GM12878 (cell line): Measurements from ENCODE around the gene DENND1C. TPM values are rescaled to one million over a fixed set of nuclear protein-coding genes. Genes with fewer than 3 reads are reported as not detected.

Source experiments
- BHLHE40 ChIP-seq, 2 experiments: fragments of 450-650 bp in 1 of 2; IDR thresholded peaks; 2 replicates each; pipeline ENCODE4 v1.6.1; 2011 to 2017; ENCODE audit warnings: low read depth in 2 of 2, borderline replicate concordance in 1 of 2, improper control_type of control experiment in 1 of 2, low read length in 1 of 2, mild to moderate bottlenecking in 1 of 2
- IRF4 ChIP-seq: IDR thresholded peaks from 2 replicates; pipeline ENCODE4 v1.6.1; 2011; ENCODE audit warnings: low read depth, low read length
- KAT2A ChIP-seq: conservative IDR thresholded peaks from 2 replicates; pipeline ENCODE4 v1.6.1; 2011; ENCODE audit warnings: low read depth, low read length; ENCODE audit not compliant: control insufficient read depth
- NBN ChIP-seq: fragments of 450-650 bp; IDR thresholded peaks from 2 replicates; pipeline ENCODE4 v1.6.1; 2016
- PML ChIP-seq: IDR thresholded peaks from 2 replicates; pipeline ENCODE4 v1.6.1; 2012; ENCODE audit warnings: low read length, inconsistent platforms
- POLR2A ChIP-seq: IDR thresholded peaks from 2 replicates; pipeline ENCODE4 v1.6.1; 2011; ENCODE audit warnings: low read depth, mild to moderate bottlenecking, low read length
- POLR2AphosphoS2 ChIP-seq: IDR thresholded peaks from 2 replicates; pipeline ENCODE4 v1.6.1; 2011; ENCODE audit warnings: low read depth, mild to moderate bottlenecking, low read length, improper control_type of control experiment, moderate library complexity
- POLR2AphosphoS5 ChIP-seq: IDR thresholded peaks from 2 replicates; pipeline ENCODE4 v1.6.1; 2011; ENCODE audit warnings: mild to moderate bottlenecking, low read length, inconsistent platforms
- POU2F2 ChIP-seq: IDR thresholded peaks from 3 replicates; pipeline ENCODE4 v1.6.1; 2011; ENCODE audit warnings: low read depth, mild to moderate bottlenecking, low read length, borderline replicate concordance
- RAD21 ChIP-seq: IDR thresholded peaks from 2 replicates; pipeline ENCODE4 v1.6.1; 2011; ENCODE audit warnings: mild to moderate bottlenecking, low read depth, low read length, moderate library complexity; ENCODE audit not compliant: insufficient read depth
- RUNX3 ChIP-seq: IDR thresholded peaks from 2 replicates; pipeline ENCODE4 v1.6.1; 2012; ENCODE audit warnings: low read length, inconsistent platforms
- SMARCA5 ChIP-seq: fragments of 450-650 bp; IDR thresholded peaks from 2 replicates; pipeline ENCODE4 v1.6.1; 2017; ENCODE audit warnings: mild to moderate bottlenecking
- SREBF2 ChIP-seq: IDR thresholded peaks from 2 replicates; pipeline ENCODE4 v1.6.1; 2012; ENCODE audit warnings: mild to moderate bottlenecking, low read length
- SRF ChIP-seq, 2 experiments: IDR thresholded peaks; 2 replicates each; pipeline ENCODE4 v1.6.1; 2011; ENCODE audit warnings: low read depth in 2 of 2, low read length in 2 of 2, mild to moderate bottlenecking in 1 of 2, moderate library complexity in 1 of 2
- STAT3 ChIP-seq: IDR thresholded peaks from 2 replicates; pipeline ENCODE4 v1.6.1; 2011; ENCODE audit warnings: low read depth, low read length, improper control_type of control experiment
- SUZ12 ChIP-seq: fragments of 200-600 bp; sonication (generic); IDR thresholded peaks from one replicate; pipeline ENCODE4 v1.6.1; 2018; ENCODE audit warnings: antibody characterized with exemption, mild to moderate bottlenecking; ENCODE audit not compliant: unreplicated experiment
- TARDBP ChIP-seq: IDR thresholded peaks from 2 replicates; pipeline ENCODE4 v1.6.1; 2016; ENCODE audit warnings: borderline replicate concordance
- TCF7 ChIP-seq: IDR thresholded peaks from 2 replicates; pipeline ENCODE4 v1.6.1; 2014; ENCODE audit warnings: antibody characterized with exemption, borderline replicate concordance
- ZZZ3 ChIP-seq: IDR thresholded peaks from 2 replicates; pipeline ENCODE4 v1.6.1; 2011; ENCODE audit warnings: low read depth; ENCODE audit not compliant: control insufficient read depth, insufficient read length
- polyA plus RNA-seq, 11 experiments: library from polyadenylated mRNA; depleted of rRNA in 4 of 11; unstranded in 6 of 11; stranded (reverse) in 5 of 11; fragments of >200 nt; fragmentation: Nextera tagmentation in 4 of 11; fragmentation: Illumina TruSeq in 1 of 11; extraction: Ambion mirVana in 4 of 11; extraction: Trizol in 1 of 11; gene quantifications; 1 replicate in 1 of 11; 2 replicates in 10 of 11; pipeline versions ENCODE4 v1.2.1 to v1.2.3, GENCODE V29; 2011 to 2016; ENCODE audit warnings: inconsistent platforms in 2 of 11, missing spikeins in 2 of 11, low read depth in 1 of 11
- total RNA-seq, 4 experiments: library from RNA; depleted of rRNA in 3 of 4; stranded (reverse); fragments of >200 nt in 3 of 4; fragmentation: Illumina TruSeq in 1 of 4; extraction: Trizol in 1 of 4; gene quantifications; 2 replicates each; pipeline versions ENCODE4 v1.2.1 to v1.2.3, GENCODE V29; 2013 to 2021
- TF ChIP-seq, protein P1 (sequence below): fragments of 450-650 bp; formaldehyde crosslinking; IDR thresholded peaks from 2 replicates; pipeline ENCODE4 v1.4.0; 2022; ENCODE audit warnings: mild to moderate bottlenecking, moderate library complexity
- TF ChIP-seq, protein P2 (sequence below): IDR thresholded peaks from 2 replicates; pipeline ENCODE4 v1.6.1; 2012; ENCODE audit warnings: improper control_type of control experiment, low read depth, low read length; ENCODE audit not compliant: insufficient replicate concordance
- TF ChIP-seq, protein P3 (sequence below): fragments of 450-650 bp; IDR thresholded peaks from 2 replicates; pipeline ENCODE4 v1.6.1; 2016; ENCODE audit warnings: mild to moderate bottlenecking

DENND1C gene
- total and polyA plus RNA-seq, 10 of the 15 experiments (the other 5 are each of a cell fraction or from before 2014, with no cell fraction given): 2.4 to 54.3 (median 32.7) TPM

DNA sequence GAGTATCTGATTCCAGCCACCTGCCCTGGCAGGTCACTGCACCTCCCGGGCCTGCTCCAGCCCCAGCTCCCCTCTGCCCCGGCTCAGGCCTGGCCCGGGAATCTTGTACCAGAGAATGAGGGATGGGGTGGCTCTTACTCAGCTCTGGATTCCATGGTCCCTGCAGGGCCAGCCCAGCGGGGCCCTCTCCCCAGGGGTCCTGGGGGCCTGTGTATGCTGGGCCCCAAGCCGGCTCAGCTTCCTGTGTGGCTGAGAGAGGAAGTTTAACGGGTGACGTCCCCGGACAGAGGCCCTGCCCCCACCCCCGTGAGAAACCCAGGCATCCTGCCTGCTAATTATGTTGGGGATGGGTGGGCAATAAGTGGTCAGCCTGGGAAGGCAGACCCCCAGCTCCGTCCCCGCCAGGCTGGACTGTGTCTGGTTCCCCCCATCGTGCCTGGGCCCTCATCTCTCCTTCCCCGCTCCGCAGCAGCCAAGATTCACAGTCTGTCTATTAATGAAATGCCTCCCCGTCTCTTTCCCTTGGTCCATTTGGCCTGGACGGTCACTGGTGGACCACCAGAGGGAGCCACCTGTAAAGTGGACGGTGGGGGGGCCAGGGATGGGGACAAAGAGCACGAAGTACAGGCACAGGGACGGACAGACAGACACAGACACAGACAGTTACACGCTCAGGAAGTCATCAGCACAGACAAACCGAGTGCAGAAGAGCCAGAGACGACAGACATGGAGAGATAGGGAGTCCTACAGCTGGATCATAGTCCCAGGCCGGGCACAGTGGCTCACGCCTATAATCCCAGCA is at the start of gene DENND1C (continued):
- peak; percentile 75 for TF ChIP-seq NBN
- TF ChIP-seq ZZZ3: no peak
- no peak for TF ChIP-seq PML
- TF ChIP-seq POLR2AphosphoS5: peak; percentile 77
- TF ChIP-seq, protein P1, sequence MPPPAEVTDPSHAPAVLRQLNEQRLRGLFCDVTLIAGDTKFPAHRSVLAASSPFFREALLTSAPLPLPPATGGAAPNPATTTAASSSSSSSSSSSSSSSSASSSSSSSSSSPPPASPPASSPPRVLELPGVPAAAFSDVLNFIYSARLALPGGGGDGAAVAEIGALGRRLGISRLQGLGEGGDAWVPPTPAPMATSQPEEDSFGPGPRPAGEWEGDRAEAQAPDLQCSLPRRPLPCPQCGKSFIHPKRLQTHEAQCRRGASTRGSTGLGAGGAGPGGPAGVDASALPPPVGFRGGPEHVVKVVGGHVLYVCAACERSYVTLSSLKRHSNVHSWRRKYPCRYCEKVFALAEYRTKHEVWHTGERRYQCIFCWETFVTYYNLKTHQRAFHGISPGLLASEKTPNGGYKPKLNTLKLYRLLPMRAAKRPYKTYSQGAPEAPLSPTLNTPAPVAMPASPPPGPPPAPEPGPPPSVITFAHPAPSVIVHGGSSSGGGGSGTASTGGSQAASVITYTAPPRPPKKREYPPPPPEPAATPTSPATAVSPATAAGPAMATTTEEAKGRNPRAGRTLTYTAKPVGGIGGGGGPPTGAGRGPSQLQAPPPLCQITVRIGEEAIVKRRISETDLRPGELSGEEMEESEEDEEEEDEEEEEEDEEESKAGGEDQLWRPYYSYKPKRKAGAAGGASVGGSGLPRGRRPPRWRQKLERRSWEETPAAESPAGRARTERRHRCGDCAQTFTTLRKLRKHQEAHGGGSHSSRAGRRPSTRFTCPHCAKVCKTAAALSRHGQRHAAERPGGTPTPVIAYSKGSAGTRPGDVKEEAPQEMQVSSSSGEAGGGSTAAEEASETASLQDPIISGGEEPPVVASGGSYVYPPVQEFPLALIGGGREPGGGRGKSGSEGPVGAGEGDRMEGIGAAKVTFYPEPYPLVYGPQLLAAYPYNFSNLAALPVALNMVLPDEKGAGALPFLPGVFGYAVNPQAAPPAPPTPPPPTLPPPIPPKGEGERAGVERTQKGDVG (CRISPR knock-in tag): no peak
- peak; percentile 53 for TF ChIP-seq RAD21
- TF ChIP-seq SREBF2: no peak
- TF ChIP-seq RUNX3: peak; percentile 49
- no peak for TF ChIP-seq TARDBP
- TF ChIP-seq TCF7: no peak
- TF ChIP-seq, protein P2, sequence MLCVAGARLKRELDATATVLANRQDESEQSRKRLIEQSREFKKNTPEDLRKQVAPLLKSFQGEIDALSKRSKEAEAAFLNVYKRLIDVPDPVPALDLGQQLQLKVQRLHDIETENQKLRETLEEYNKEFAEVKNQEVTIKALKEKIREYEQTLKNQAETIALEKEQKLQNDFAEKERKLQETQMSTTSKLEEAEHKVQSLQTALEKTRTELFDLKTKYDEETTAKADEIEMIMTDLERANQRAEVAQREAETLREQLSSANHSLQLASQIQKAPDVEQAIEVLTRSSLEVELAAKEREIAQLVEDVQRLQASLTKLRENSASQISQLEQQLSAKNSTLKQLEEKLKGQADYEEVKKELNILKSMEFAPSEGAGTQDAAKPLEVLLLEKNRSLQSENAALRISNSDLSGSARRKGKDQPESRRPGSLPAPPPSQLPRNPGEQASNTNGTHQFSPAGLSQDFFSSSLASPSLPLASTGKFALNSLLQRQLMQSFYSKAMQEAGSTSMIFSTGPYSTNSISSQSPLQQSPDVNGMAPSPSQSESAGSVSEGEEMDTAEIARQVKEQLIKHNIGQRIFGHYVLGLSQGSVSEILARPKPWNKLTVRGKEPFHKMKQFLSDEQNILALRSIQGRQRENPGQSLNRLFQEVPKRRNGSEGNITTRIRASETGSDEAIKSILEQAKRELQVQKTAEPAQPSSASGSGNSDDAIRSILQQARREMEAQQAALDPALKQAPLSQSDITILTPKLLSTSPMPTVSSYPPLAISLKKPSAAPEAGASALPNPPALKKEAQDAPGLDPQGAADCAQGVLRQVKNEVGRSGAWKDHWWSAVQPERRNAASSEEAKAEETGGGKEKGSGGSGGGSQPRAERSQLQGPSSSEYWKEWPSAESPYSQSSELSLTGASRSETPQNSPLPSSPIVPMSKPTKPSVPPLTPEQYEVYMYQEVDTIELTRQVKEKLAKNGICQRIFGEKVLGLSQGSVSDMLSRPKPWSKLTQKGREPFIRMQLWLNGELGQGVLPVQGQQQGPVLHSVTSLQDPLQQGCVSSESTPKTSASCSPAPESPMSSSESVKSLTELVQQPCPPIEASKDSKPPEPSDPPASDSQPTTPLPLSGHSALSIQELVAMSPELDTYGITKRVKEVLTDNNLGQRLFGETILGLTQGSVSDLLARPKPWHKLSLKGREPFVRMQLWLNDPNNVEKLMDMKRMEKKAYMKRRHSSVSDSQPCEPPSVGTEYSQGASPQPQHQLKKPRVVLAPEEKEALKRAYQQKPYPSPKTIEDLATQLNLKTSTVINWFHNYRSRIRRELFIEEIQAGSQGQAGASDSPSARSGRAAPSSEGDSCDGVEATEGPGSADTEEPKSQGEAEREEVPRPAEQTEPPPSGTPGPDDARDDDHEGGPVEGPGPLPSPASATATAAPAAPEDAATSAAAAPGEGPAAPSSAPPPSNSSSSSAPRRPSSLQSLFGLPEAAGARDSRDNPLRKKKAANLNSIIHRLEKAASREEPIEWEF: no peak
- TF ChIP-seq IRF4: no peak
- TF ChIP-seq SMARCA5: peak; percentile 64; the same call in 1 of the 2 replicates
- no peak for TF ChIP-seq KAT2A
- no peak for TF ChIP-seq SUZ12
- TF ChIP-seq BHLHE40 (IDR thresholded peaks at IDR 0.05; ENCODE audit: borderline replicate concordance in 1 of 2, low read depth in 2 of 2, low read length in 1 of 2): peak; percentile 43 to 56; a peak in 2 of 4 replicates
- TF ChIP-seq SRF (IDR thresholded peaks at IDR 0.05; ENCODE audit: low read depth in 2 of 2, low read length in 2 of 2): no peak
- peak; percentile 29; the same call in 1 of the 3 replicates for TF ChIP-seq POU2F2
- peak; percentile 82 for TF ChIP-seq POLR2A
- TF ChIP-seq, protein P3, sequence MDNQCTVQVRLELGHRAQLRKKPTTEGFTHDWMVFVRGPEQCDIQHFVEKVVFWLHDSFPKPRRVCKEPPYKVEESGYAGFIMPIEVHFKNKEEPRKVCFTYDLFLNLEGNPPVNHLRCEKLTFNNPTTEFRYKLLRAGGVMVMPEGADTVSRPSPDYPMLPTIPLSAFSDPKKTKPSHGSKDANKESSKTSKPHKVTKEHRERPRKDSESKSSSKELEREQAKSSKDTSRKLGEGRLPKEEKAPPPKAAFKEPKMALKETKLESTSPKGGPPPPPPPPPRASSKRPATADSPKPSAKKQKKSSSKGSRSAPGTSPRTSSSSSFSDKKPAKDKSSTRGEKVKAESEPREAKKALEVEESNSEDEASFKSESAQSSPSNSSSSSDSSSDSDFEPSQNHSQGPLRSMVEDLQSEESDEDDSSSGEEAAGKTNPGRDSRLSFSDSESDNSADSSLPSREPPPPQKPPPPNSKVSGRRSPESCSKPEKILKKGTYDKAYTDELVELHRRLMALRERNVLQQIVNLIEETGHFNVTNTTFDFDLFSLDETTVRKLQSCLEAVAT: 0 out of 2 replicates have a peak, but pooled peaks have one; percentile 23
- 0 out of 2 replicates have a peak, but pooled peaks have one; percentile 61 for TF ChIP-seq POLR2AphosphoS2
- no peak for TF ChIP-seq STAT3
